Panc1 (cell line): ENCODE results near the gene NRBF2. TPM values are rescaled to one million over a fixed set of nuclear protein-coding genes. Genes with fewer than 3 reads are reported as not detected.
A peak's percentile ranks its signal among the peaks of the same experiment; 100 is the strongest.

Source experiments
- ATAC-seq: fragments of 200-7000 bp; cut with Tn5 transposase; 2 replicates; pipeline ENCODE4 v1.9.1; 2020; ENCODE audit warnings: mild to moderate bottlenecking, moderate library complexity
- BruUV-seq: library from RNA; stranded (reverse); fragments of 400-500 nt; replicated peaks from 2 replicates; lab custom pipeline; 2021; lab: Mats Ljungman, UMichigan
- CTCF ChIA-PET: fragments of 300-600 bp; sonication (Branson Sonifier 250); formaldehyde crosslinking; loops from one replicate; lab custom pipeline; 2022; ENCODE audit warnings: antibody characterized with exemption; lab: Charles Lee
- POLR2A ChIA-PET: fragments of 300-600 bp; sonication (Branson Sonifier 250); formaldehyde crosslinking; loops from one replicate; lab custom pipeline; 2022; ENCODE audit warnings: antibody characterized with exemption; lab: Charles Lee
- DNase-seq: peaks from one replicate; pipeline ENCODE4 v3.0.0-alpha.2; 2010; ENCODE audit warnings: low read depth, low spot score
- H3K27ac ChIP-seq: 2 replicates; pipeline ENCODE4 v1.5.1; 2011; ENCODE audit warnings: mild to moderate bottlenecking, low read length, inconsistent platforms
- H3K27me3 ChIP-seq: fragments of 200-500 bp; sonication (Bioruptor generic); 2 replicates; pipeline ENCODE4 v1.6.0; 2014; ENCODE audit warnings: low read length, inconsistent platforms; ENCODE audit not compliant: control insufficient read depth, insufficient read depth
- H3K36me3 ChIP-seq: fragments of 200-500 bp; sonication (Bioruptor generic); 2 replicates; pipeline ENCODE4 v1.5.1; 2014; ENCODE audit warnings: inconsistent platforms, mild to moderate bottlenecking, low read length, moderate library complexity; ENCODE audit not compliant: control insufficient read depth, insufficient read depth
- H3K4me1 ChIP-seq: 2 replicates; pipeline ENCODE4 v1.5.1; 2011; ENCODE audit warnings: inconsistent platforms, mild to moderate bottlenecking, low read length, moderate library complexity; ENCODE audit not compliant: control insufficient read depth, insufficient read depth
- H3K4me3 ChIP-seq, 2 experiments: 2 replicates each; pipeline ENCODE4 v1.5.1; 2011 to 2012; ENCODE audit warnings: low read depth in 2 of 2, low read length in 2 of 2, mild to moderate bottlenecking in 2 of 2, inconsistent platforms in 1 of 2, moderate library complexity in 1 of 2
- H3K9me3 ChIP-seq: fragments of 200-500 bp; sonication (Bioruptor generic); 2 replicates; pipeline ENCODE4 v1.5.1; 2014; ENCODE audit warnings: low read depth, mild to moderate bottlenecking, inconsistent platforms, low read length, moderate library complexity; ENCODE audit not compliant: control insufficient read depth, insufficient read depth
- CTCF ChIP-seq: fragments of 450-650 bp; IDR thresholded peaks from 2 replicates; pipeline ENCODE4 v1.5.1; 2017; ENCODE audit warnings: mild to moderate bottlenecking
- POLR2AphosphoS5 ChIP-seq: IDR thresholded peaks from 2 replicates; pipeline ENCODE4 v1.6.1; 2012; ENCODE audit warnings: mild to moderate bottlenecking, low read depth, low read length, moderate library complexity
- REST ChIP-seq, 2 experiments: IDR thresholded peaks; 2 replicates each; pipeline ENCODE4 v1.6.1; 2011 to 2012; ENCODE audit warnings: low read depth in 2 of 2, control low read depth in 1 of 2, low read length in 1 of 2, mild to moderate bottlenecking in 1 of 2, moderate library complexity in 1 of 2; ENCODE audit not compliant: insufficient read depth in 1 of 2
- SIN3A ChIP-seq: IDR thresholded peaks from 2 replicates; pipeline ENCODE4 v1.6.1; 2012; ENCODE audit warnings: low read depth, mild to moderate bottlenecking, low read length, moderate library complexity, borderline replicate concordance; ENCODE audit not compliant: insufficient read depth
- TCF7L2 ChIP-seq: IDR thresholded peaks from 2 replicates; pipeline ENCODE4 v1.6.1; 2011; ENCODE audit warnings: mild to moderate bottlenecking, low read depth, low read length, inconsistent platforms
- in situ Hi-C: cut with HindIII; loops from 2 replicates; pipeline ENCODE4 v1.10.0; 2016; ENCODE audit warnings: low sequenced_read_pairs, low pct_unique_long_range_greater_than_20kb
- intact Hi-C: fragments of 100-400 bp; cut with micrococcal nuclease; formaldehyde crosslinking; loops from one replicate; pipeline ENCODE4 v1.10.0; 2022; ENCODE audit not compliant: unreplicated experiment
- total RNA-seq: library from RNA; stranded (reverse); gene quantifications from one replicate; pipeline ENCODE4 v1.2.1, GENCODE V29; 2021; ENCODE audit not compliant: unreplicated experiment

Gene NRBF2
- total RNA-seq, 1 experiment from 2014 or later, result 25.7 TPM

- ATAC-seq (no peak), DNase-seq (no peak)
- POLR2A ChIA-PET, result no interaction called here
- Histone ChIP-seq H3K36me3 (no peaks in the 10 kb centered on the region), H3K9me3 (no peaks in the 10 kb centered on the region), H3K4me1 (peaks cover 3% of the 10 kb centered on the region; the same call in 1 of the 2 replicates), H3K27ac (no peak overlapping the region), H3K4me3 (no peak overlapping the region), H3K27me3 (no peaks in the 10 kb centered on the region)
- BruUV-seq, result no TSS peak
- TF ChIP-seq CTCF, result no peak
- TF ChIP-seq POLR2AphosphoS5, result no peak
- no peak for TF ChIP-seq TCF7L2
- TF ChIP-seq REST (IDR thresholded peaks at IDR 0.05; ENCODE audit: insufficient read depth in 1 of 2, low read depth in 2 of 2, low read length in 1 of 2), result no peak
- TF ChIP-seq SIN3A, result no peak
- in situ Hi-C loops (no loop called here), intact Hi-C loops (no loop called here)
- CTCF ChIA-PET, result no interaction called here
Measured at GRCh38 chr10:63110940-63111339, 22.2 kb upstream of the NRBF2 start.

- Histone ChIP-seq H3K27me3 (no peaks in the 10 kb centered on the region), H3K36me3 (no peaks in the 10 kb centered on the region), H3K27ac (peak overlapping the region; percentile 45; the same call in 1 of the 2 replicates), H3K9me3 (no peaks in the 10 kb centered on the region), H3K4me3 (no peak overlapping the region), H3K4me1 (peaks cover 3% of the 10 kb centered on the region; the same call in 1 of the 2 replicates)
- ATAC-seq (no peak), DNase-seq (no peak)
- no TSS peak for BruUV-seq
- TF ChIP-seq TCF7L2, result no peak
- TF ChIP-seq SIN3A, result no peak
- no peak for TF ChIP-seq POLR2AphosphoS5
- no peak for TF ChIP-seq CTCF
- TF ChIP-seq REST (IDR thresholded peaks at IDR 0.05; ENCODE audit: insufficient read depth in 1 of 2, low read depth in 2 of 2, low read length in 1 of 2), result no peak
- in situ Hi-C loops (no loop called here), intact Hi-C loops (no loop called here)
- CTCF ChIA-PET, result no interaction called here
- POLR2A ChIA-PET, result no interaction called here
Measured at GRCh38 chr10:63114031-63114814, 18.9 kb upstream of the NRBF2 start.
